ENCODE results near the gene TARBP1. TPM values are rescaled to one million over a fixed set of nuclear protein-coding genes. Genes with fewer than 3 reads are reported as not detected.

TARBP1 gene
- polyA plus RNA-seq, 1 donor from 2014 or later: 267 TPM

GRCh38 chr1:234517110-234517802, 38.3 kb upstream of the TARBP1 start:
- H3K27me3 ChIP-seq (ENCODE audit: insufficient read depth, low read depth, low read length): no peaks in the 10 kb centered on the region
- H3K4me2 ChIP-seq (ENCODE audit: low read length): no peak overlapping the region
- H2AFZ ChIP-seq (ENCODE audit: low read depth, low read length): no peak overlapping the region
- no peaks in the 10 kb centered on the region for H3K9me2 ChIP-seq (ENCODE audit: insufficient read depth, low read length)
- no peak for TF ChIP-seq RAD21 (conservative IDR thresholded peaks at IDR 0.05)
- no peak for TF ChIP-seq POLR2AphosphoS5 (IDR thresholded peaks at IDR 0.05)
- TF ChIP-seq CTCF (IDR thresholded peaks at IDR 0.05; ENCODE audit: poor library complexity, severe bottlenecking): no peak
- no peak for TF ChIP-seq EZH2 (IDR thresholded peaks at IDR 0.05; ENCODE audit: borderline replicate concordance, insufficient read depth, low read length, poor library complexity, severe bottlenecking)
- no peak for TF ChIP-seq REST (IDR thresholded peaks at IDR 0.05; ENCODE audit: borderline replicate concordance)
- TF ChIP-seq TAF1 (IDR thresholded peaks at IDR 0.05; ENCODE audit: low read depth): no peak
- no peak for TF ChIP-seq MXI1 (conservative IDR thresholded peaks at IDR 0.05; ENCODE audit: poor library complexity, severe bottlenecking)
- no peak for TF ChIP-seq SMC3 (conservative IDR thresholded peaks at IDR 0.05; ENCODE audit: poor library complexity)
- TF ChIP-seq EP300 (conservative IDR thresholded peaks at IDR 0.05; ENCODE audit: poor library complexity, severe bottlenecking): no peak
- peaks cover 4% of the 10 kb centered on the region for H3F3A ChIP-seq (ENCODE audit: insufficient read depth, low read length, poor library complexity, severe bottlenecking)
- H3K79me2 ChIP-seq (replicated peaks; ENCODE audit: insufficient read depth, low read length): no peaks in the 10 kb centered on the region
- no peak overlapping the region for H3K4me3 ChIP-seq (ENCODE audit: low read length)
- H3K9ac ChIP-seq (ENCODE audit: low read length): no peak overlapping the region
- H3K27ac ChIP-seq (ENCODE audit: low read length): no peak overlapping the region
- H3K9me3 ChIP-seq (ENCODE audit: low read length): no peaks in the 10 kb centered on the region
- H4K20me1 ChIP-seq (ENCODE audit: insufficient read depth): no peaks in the 10 kb centered on the region
- no peaks in the 10 kb centered on the region for H3K36me3 ChIP-seq (ENCODE audit: insufficient read depth, low read length)

GRCh38 chr1:234515821-234516241, 36.9 kb upstream of the TARBP1 start:
- Histone ChIP-seq H3K9me3 (ENCODE audit: low read length) (no peaks in the 10 kb centered on the region), H3K27me3 (ENCODE audit: insufficient read depth, low read depth, low read length) (no peaks in the 10 kb centered on the region), H3K9ac (ENCODE audit: low read length) (peak overlapping the region; percentile 31), H3K4me2 (ENCODE audit: low read length) (no peak overlapping the region), H3K4me3 (ENCODE audit: low read length) (no peak overlapping the region), H3K79me2 (replicated peaks; ENCODE audit: insufficient read depth, low read length) (no peaks in the 10 kb centered on the region), H3K9me2 (ENCODE audit: insufficient read depth, low read length) (no peaks in the 10 kb centered on the region), H3F3A (ENCODE audit: insufficient read depth, low read length, poor library complexity, severe bottlenecking) (no peaks in the 10 kb centered on the region), H4K20me1 (ENCODE audit: insufficient read depth) (no peaks in the 10 kb centered on the region), H3K27ac (ENCODE audit: low read length) (peak overlapping the region; percentile 2), H2AFZ (ENCODE audit: low read depth, low read length) (no peak overlapping the region), H3K36me3 (ENCODE audit: insufficient read depth, low read length) (no peaks in the 10 kb centered on the region)
- TF ChIP-seq REST (IDR thresholded peaks at IDR 0.05; ENCODE audit: borderline replicate concordance) (no peak), RAD21 (conservative IDR thresholded peaks at IDR 0.05) (no peak), TAF1 (IDR thresholded peaks at IDR 0.05; ENCODE audit: low read depth) (no peak)
